HEK293 (cell line): ENCODE data around the gene MEGF8.
A peak's percentile ranks its signal among the peaks of the same experiment; 100 is the strongest.

Source experiments
- CTCF ChIA-PET: fragments of 350-600 bp; formaldehyde crosslinking; extraction: SDS; loops from one replicate; lab custom pipeline; 2021; ENCODE audit warnings: antibody characterized with exemption; lab: Yijun Ruan, JAX
- POLR2A ChIA-PET: fragments of 300-600 bp; formaldehyde crosslinking; extraction: SDS; loops from one replicate; lab custom pipeline; 2020; ENCODE audit warnings: antibody characterized with exemption, inconsistent platforms; lab: Yijun Ruan, JAX
- H3K27ac ChIP-seq: fragments of 200-500 bp; sonication (Bioruptor generic); 2 replicates; pipeline ENCODE4 v1.5.1; 2014; ENCODE audit warnings: low read depth, low read length, control low read depth, inconsistent platforms; ENCODE audit errors: extremely low read depth
- H3K36me3 ChIP-seq, 2 experiments: fragments of 200-500 bp in 1 of 2; sonication (Bioruptor generic) in 1 of 2; 1 replicate in 1 of 2; 2 replicates in 1 of 2; pipeline ENCODE4 v1.5.1; 2014 to 2017; ENCODE audit warnings: inconsistent platforms in 2 of 2, low read length in 2 of 2; ENCODE audit not compliant: control insufficient read depth in 2 of 2, insufficient read depth in 1 of 2
- H3K4me1 ChIP-seq: fragments of 200-500 bp; sonication (Bioruptor generic); 2 replicates; pipeline ENCODE4 v1.5.1; 2014; ENCODE audit warnings: mild to moderate bottlenecking, low read length, inconsistent platforms; ENCODE audit not compliant: control insufficient read depth, insufficient read depth
- H3K4me3 ChIP-seq: 2 replicates; pipeline ENCODE4 v1.5.1; 2011; ENCODE audit warnings: low read depth, mild to moderate bottlenecking, control low read depth, low read length, moderate library complexity
- H3K9me3 ChIP-seq: fragments of 200-500 bp; sonication (Bioruptor generic); 2 replicates; pipeline ENCODE4 v1.5.1; 2014; ENCODE audit warnings: low read depth, low read length, inconsistent platforms; ENCODE audit not compliant: control insufficient read depth, insufficient read depth
- AEBP2 ChIP-seq: fragments of 450-650 bp; formaldehyde crosslinking; IDR thresholded peaks from 2 replicates; pipeline ENCODE4 v1.5.1; 2016; ENCODE audit warnings: missing biosample characterization, missing genetic modification characterization, borderline replicate concordance
- CTCF ChIP-seq: fragments of 450-650 bp; formaldehyde crosslinking; IDR thresholded peaks from 2 replicates; pipeline ENCODE4 v1.5.1; 2016; ENCODE audit warnings: missing biosample characterization, missing genetic modification characterization
- INSM2 ChIP-seq: fragments of 450-650 bp; formaldehyde crosslinking; IDR thresholded peaks from 2 replicates; pipeline ENCODE4 v1.5.1; 2016; ENCODE audit warnings: missing biosample characterization, missing genetic modification characterization
- KLF16 ChIP-seq: fragments of 450-650 bp; formaldehyde crosslinking; IDR thresholded peaks from 2 replicates; pipeline ENCODE4 v1.5.1; 2017; ENCODE audit warnings: missing biosample characterization, missing genetic modification characterization
- OVOL3 ChIP-seq: fragments of 450-650 bp; formaldehyde crosslinking; IDR thresholded peaks from 2 replicates; pipeline ENCODE4 v1.5.1; 2016; ENCODE audit warnings: missing biosample characterization, missing genetic modification characterization
- REPIN1 ChIP-seq: fragments of 450-650 bp; formaldehyde crosslinking; IDR thresholded peaks from 2 replicates; pipeline ENCODE4 v1.5.1; 2017; ENCODE audit warnings: missing biosample characterization, missing genetic modification characterization, low read depth
- WT1 ChIP-seq: fragments of 450-650 bp; formaldehyde crosslinking; IDR thresholded peaks from 2 replicates; pipeline ENCODE4 v1.5.1; 2016; ENCODE audit warnings: missing biosample characterization, missing genetic modification characterization
- ZNF157 ChIP-seq: fragments of 450-650 bp; formaldehyde crosslinking; IDR thresholded peaks from 2 replicates; pipeline ENCODE4 v1.5.1; 2016; ENCODE audit warnings: missing biosample characterization, missing genetic modification characterization
- ZNF24 ChIP-seq: fragments of 450-650 bp; formaldehyde crosslinking; IDR thresholded peaks from 2 replicates; pipeline ENCODE4 v1.5.1; 2016; ENCODE audit warnings: missing biosample characterization, missing genetic modification characterization
- ZNF274 ChIP-seq, 2 experiments: fragments of 200-500 bp in 1 of 2; fragments of 450-650 bp in 1 of 2; sonication (Bioruptor generic) in 1 of 2; formaldehyde crosslinking in 1 of 2; IDR thresholded peaks; 2 replicates each; pipeline versions ENCODE4 v1.5.1 to v1.6.1; 2014 to 2016; ENCODE audit warnings: borderline replicate concordance in 1 of 2, inconsistent platforms in 1 of 2, low read length in 1 of 2, missing biosample characterization in 1 of 2, missing genetic modification characterization in 1 of 2
- ZNF350 ChIP-seq: fragments of 450-650 bp; formaldehyde crosslinking; IDR thresholded peaks from 2 replicates; pipeline ENCODE4 v1.5.0; 2017; ENCODE audit warnings: missing biosample characterization, mild to moderate bottlenecking, missing genetic modification characterization
- ZNF530 ChIP-seq: fragments of 450-650 bp; formaldehyde crosslinking; IDR thresholded peaks from 2 replicates; pipeline ENCODE4 v1.5.1; 2016; ENCODE audit warnings: low read depth, missing biosample characterization, missing genetic modification characterization
- ZSCAN23 ChIP-seq: fragments of 450-650 bp; formaldehyde crosslinking; IDR thresholded peaks from 2 replicates; pipeline ENCODE4 v1.5.1; 2016; ENCODE audit warnings: missing biosample characterization, missing genetic modification characterization
- ZSCAN5A ChIP-seq: fragments of 450-650 bp; formaldehyde crosslinking; IDR thresholded peaks from 2 replicates; pipeline ENCODE4 v1.5.1; 2016; ENCODE audit warnings: missing biosample characterization, missing genetic modification characterization
- TF ChIP-seq, protein P1 (sequence below): fragments of 450-650 bp; formaldehyde crosslinking; conservative IDR thresholded peaks from 2 replicates; pipeline ENCODE4 v1.5.1; 2016; ENCODE audit warnings: low read depth, missing biosample characterization, missing genetic modification characterization
- TF ChIP-seq, protein P2 (sequence below): fragments of 450-650 bp; formaldehyde crosslinking; IDR thresholded peaks from 2 replicates; pipeline ENCODE4 v1.5.1; 2017; ENCODE audit warnings: missing biosample characterization, missing genetic modification characterization
- TF ChIP-seq, protein P3 (sequence below): fragments of 450-650 bp; formaldehyde crosslinking; IDR thresholded peaks from 2 replicates; pipeline ENCODE4 v1.5.1; 2016; ENCODE audit warnings: missing biosample characterization, missing genetic modification characterization

The MEGF8 gene

DNA sequence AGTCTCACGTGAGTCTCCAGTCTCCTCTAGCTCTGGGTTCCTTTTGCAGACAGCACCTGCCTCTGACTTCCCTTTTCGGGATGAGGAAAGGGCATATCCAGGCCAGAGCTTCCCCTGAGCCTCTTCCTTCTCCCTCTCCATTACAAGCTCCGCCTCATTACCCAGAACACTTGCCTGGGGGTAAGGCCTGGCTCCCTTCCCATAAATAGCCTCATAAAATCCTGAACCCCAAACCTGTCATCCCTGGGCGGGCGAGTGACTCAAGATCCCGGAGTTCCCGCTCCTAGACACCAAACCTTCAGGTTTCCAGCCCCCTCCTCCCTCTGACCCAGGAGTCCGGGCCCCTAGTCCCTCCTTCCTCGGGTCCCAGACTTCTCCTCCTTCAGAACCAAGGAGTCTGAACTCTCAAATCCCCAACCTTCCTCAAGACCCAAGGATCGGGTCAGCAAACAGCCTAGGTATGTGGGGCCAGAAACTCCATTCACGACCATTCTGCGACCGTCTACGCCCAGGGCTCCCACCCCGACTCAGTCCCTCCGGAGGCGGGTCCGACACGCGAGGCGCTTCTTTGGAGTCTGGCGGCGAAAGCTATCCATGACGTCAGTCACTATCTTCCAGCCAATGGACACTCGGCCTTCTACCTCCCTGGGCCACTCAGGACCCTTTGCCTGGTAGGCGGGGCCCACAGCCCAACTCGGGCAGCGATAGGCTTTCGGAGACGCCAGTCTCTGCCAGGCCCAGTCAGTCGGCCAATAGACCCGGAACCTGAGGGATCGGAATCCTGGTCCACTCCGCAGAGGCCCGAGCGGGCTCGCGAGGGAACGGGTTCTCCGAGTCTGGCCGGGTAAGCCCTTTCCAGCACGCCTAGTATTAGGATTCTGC lies 71.2 kb downstream of the MEGF8 start (continued):
- no peak for TF ChIP-seq ZSCAN5A (tag by site-specific recombination)
- no peak for TF ChIP-seq ZNF530
- TF ChIP-seq, protein P1, sequence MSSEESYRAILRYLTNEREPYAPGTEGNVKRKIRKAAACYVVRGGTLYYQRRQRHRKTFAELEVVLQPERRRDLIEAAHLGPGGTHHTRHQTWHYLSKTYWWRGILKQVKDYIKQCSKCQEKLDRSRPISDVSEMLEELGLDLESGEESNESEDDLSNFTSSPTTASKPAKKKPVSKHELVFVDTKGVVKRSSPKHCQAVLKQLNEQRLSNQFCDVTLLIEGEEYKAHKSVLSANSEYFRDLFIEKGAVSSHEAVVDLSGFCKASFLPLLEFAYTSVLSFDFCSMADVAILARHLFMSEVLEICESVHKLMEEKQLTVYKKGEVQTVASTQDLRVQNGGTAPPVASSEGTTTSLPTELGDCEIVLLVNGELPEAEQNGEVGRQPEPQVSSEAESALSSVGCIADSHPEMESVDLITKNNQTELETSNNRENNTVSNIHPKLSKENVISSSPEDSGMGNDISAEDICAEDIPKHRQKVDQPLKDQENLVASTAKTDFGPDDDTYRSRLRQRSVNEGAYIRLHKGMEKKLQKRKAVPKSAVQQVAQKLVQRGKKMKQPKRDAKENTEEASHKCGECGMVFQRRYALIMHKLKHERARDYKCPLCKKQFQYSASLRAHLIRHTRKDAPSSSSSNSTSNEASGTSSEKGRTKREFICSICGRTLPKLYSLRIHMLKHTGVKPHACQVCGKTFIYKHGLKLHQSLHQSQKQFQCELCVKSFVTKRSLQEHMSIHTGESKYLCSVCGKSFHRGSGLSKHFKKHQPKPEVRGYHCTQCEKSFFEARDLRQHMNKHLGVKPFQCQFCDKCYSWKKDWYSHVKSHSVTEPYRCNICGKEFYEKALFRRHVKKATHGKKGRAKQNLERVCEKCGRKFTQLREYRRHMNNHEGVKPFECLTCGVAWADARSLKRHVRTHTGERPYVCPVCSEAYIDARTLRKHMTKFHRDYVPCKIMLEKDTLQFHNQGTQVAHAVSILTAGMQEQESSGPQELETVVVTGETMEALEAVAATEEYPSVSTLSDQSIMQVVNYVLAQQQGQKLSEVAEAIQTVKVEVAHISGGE (tag by site-specific recombination): peak; percentile 46
- no peak for TF ChIP-seq AEBP2
- TF ChIP-seq CTCF: no peak

GRCh38 chr19:42397263-42398166 lies 72.1 kb downstream of the MEGF8 start:
- Histone ChIP-seq H3K4me1 (peaks cover 19% of the 10 kb centered on the region), H3K36me3 (peaks cover 0 to 2% of the 10 kb centered on the region in 2 experiments; a peak in 2 of 3 replicates), H3K9me3 (no peaks in the 10 kb centered on the region), H3K4me3 (peak overlapping the region; percentile 61), H3K27ac (peak overlapping the region; percentile 67)
- ChIA-PET POLR2A (interaction anchor here (0.5 to 2.4 kb wide), 28 partner anchors 9 to 612 kb away, joined by 3 to 41 read pairs (median 6); partner anchors contain the start of genes GSK3A and PAFAH1B3), CTCF (interaction anchor here (0.7 to 2.4 kb wide), 9 partner anchors 9 to 288 kb away, joined by 3 to 18 read pairs (median 6); no protein-coding TSS in a partner anchor)
- TF ChIP-seq KLF16 (tag by site-specific recombination) (peak; percentile 75), REPIN1 (tag by site-specific recombination) (peak; percentile 55; the same call in 1 of the 2 replicates), ZSCAN23 (tag by site-specific recombination) (no peak), ZNF350 (tag by site-specific recombination) (no peak), OVOL3 (peak; percentile 67; the same call in 1 of the 2 replicates), ZNF157 (peak; percentile 23; the same call in 1 of the 2 replicates), ZNF274 (IDR thresholded peaks at IDR 0.05; ENCODE audit: low read length) (no peak), ZNF274 (tag by site-specific recombination; IDR thresholded peaks at IDR 0.05; ENCODE audit: borderline replicate concordance) (peak; percentile 54; the same call in 1 of the 2 replicates), WT1 (tag by site-specific recombination) (0 out of 2 replicates have a peak, but pooled peaks have one; percentile 6), INSM2 (tag by site-specific recombination) (peak; percentile 23; the same call in 1 of the 2 replicates), ZNF24 (0 out of 2 replicates have a peak, but pooled peaks have one; percentile 21)
- TF ChIP-seq, protein P2, sequence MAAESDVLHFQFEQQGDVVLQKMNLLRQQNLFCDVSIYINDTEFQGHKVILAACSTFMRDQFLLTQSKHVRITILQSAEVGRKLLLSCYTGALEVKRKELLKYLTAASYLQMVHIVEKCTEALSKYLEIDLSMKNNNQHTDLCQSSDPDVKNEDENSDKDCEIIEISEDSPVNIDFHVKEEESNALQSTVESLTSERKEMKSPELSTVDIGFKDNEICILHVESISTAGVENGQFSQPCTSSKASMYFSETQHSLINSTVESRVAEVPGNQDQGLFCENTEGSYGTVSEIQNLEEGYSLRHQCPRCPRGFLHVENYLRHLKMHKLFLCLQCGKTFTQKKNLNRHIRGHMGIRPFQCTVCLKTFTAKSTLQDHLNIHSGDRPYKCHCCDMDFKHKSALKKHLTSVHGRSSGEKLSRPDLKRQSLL (tag by site-specific recombination): no peak
- TF ChIP-seq, protein P3, sequence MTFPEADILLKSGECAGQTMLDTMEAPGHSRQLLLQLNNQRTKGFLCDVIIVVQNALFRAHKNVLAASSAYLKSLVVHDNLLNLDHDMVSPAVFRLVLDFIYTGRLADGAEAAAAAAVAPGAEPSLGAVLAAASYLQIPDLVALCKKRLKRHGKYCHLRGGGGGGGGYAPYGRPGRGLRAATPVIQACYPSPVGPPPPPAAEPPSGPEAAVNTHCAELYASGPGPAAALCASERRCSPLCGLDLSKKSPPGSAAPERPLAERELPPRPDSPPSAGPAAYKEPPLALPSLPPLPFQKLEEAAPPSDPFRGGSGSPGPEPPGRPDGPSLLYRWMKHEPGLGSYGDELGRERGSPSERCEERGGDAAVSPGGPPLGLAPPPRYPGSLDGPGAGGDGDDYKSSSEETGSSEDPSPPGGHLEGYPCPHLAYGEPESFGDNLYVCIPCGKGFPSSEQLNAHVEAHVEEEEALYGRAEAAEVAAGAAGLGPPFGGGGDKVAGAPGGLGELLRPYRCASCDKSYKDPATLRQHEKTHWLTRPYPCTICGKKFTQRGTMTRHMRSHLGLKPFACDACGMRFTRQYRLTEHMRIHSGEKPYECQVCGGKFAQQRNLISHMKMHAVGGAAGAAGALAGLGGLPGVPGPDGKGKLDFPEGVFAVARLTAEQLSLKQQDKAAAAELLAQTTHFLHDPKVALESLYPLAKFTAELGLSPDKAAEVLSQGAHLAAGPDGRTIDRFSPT (tag by site-specific recombination): peak; percentile 66
